Mucosa of rectum (tissue), 2 donors: ENCODE measurements around the gene LMLN.
"Not testable (repeated sequence)": the region's sequence is repeated elsewhere in the genome, so short reads cannot be mapped to it uniquely, and the experiment has no call there.

ENCODE experiments used
- H3K27ac ChIP-seq, 2 donors: one replicate each; pipeline ENCODE4 v1.7.0; 2013; ENCODE audit warnings: inconsistent platforms in 2 of 2, low read depth in 2 of 2, low read length in 2 of 2
- H3K27me3 ChIP-seq, 2 donors: one replicate each; pipeline ENCODE4 v1.7.0; 2013; ENCODE audit warnings: low read length in 2 of 2; ENCODE audit not compliant: control insufficient read depth in 2 of 2, insufficient read depth in 2 of 2
- H3K36me3 ChIP-seq, 2 donors: one replicate each; pipeline ENCODE4 v1.7.0; 2013; ENCODE audit warnings: low read length in 2 of 2; ENCODE audit not compliant: control insufficient read depth in 2 of 2, insufficient read depth in 2 of 2
- H3K4me1 ChIP-seq, 2 donors: one replicate each; pipeline ENCODE4 v1.7.0; 2013; ENCODE audit warnings: low read length in 2 of 2, mild to moderate bottlenecking in 1 of 2; ENCODE audit not compliant: control insufficient read depth in 2 of 2, insufficient read depth in 2 of 2
- H3K4me3 ChIP-seq, 2 donors: one replicate each; pipeline ENCODE4 v1.7.0; 2013; ENCODE audit warnings: low read length in 2 of 2
- H3K9ac ChIP-seq, 2 donors: one replicate each; pipeline ENCODE4 v1.7.0; 2013; ENCODE audit warnings: low read length in 2 of 2, low read depth in 1 of 2, mild to moderate bottlenecking in 1 of 2
- H3K9me3 ChIP-seq, 2 donors: one replicate each; pipeline ENCODE4 v1.7.0; 2013; ENCODE audit warnings: low read length in 2 of 2; ENCODE audit not compliant: control insufficient read depth in 2 of 2
- donor health status: healthy.
- donor health status: Normal muscosa, but diverticular disease.

The LMLN gene

DNA sequence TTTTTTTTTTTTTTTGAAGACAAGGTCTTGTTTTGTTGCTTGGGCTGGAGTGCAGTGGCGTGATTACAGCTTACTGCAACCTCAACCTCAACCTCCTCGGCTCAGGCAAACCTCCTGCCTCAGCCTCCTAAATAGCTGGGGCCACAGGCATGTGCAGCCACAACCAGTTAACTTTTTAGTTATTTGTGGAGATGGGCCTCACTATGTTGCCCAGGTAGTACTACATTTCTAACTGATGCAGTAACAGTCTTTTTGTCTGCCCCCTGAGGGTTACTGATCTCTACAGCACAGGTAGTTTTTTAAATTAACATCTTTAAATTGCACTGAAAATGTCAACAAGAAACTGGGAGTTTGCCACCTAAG, 3.4 kb upstream of the LMLN start:
- H3K4me1 ChIP-seq = peaks cover 11 to 20% of the 10 kb centered on the region in 2 donors
- no peaks in the 10 kb centered on the region for H3K9me3 ChIP-seq
- peak overlapping the region in 1 of 2 donors; percentile 14 for H3K9ac ChIP-seq
- H3K36me3 ChIP-seq = peaks cover 42 to 43% of the 10 kb centered on the region in 2 donors
- no peak overlapping the region for H3K4me3 ChIP-seq
- H3K27ac ChIP-seq = no peak overlapping the region
- H3K27me3 ChIP-seq = no peaks in the 10 kb centered on the region

GRCh38 chr3:197957790-197958133, 2.3 kb upstream of the LMLN start:
- no peak overlapping the region for H3K4me3 ChIP-seq
- peak overlapping the region; percentile 5 to 41 for H3K27ac ChIP-seq
- no peaks in the 10 kb centered on the region for H3K9me3 ChIP-seq
- peaks cover 38 to 39% of the 10 kb centered on the region in 2 donors for H3K36me3 ChIP-seq
- no peaks in the 10 kb centered on the region for H3K27me3 ChIP-seq
- peaks cover 9 to 19% of the 10 kb centered on the region in 2 donors for H3K4me1 ChIP-seq
- H3K9ac ChIP-seq = no peak overlapping the region

DNA sequence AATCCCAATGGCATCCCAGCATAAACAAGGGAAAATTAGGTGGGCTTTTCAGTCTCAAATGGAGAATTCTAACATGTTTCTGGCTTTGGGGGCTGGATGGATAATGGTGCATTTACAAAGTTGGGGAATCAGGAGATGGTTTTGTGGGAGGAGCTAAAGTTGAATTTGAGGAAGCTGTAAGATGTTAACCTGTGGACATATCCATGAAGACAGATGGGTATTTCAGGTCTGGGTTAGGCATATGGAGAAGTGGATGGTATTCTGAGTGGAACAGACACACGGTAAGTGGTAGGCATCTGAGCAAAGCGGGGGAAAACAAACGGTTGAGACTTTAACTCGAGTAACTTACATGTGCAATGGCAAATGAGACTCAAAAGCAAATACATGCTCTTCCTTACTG, 1.7 kb upstream of the LMLN start:
- Histone ChIP-seq H3K9me3 (no peaks in the 10 kb centered on the region), H3K4me3 (no peak overlapping the region), H3K4me1 (peaks cover 9 to 14% of the 10 kb centered on the region in 2 donors), H3K27me3 (no peaks in the 10 kb centered on the region), H3K27ac (no peak overlapping the region), H3K36me3 (peaks cover 33% of the 10 kb centered on the region in 2 donors), H3K9ac (no peak overlapping the region)

DNA sequence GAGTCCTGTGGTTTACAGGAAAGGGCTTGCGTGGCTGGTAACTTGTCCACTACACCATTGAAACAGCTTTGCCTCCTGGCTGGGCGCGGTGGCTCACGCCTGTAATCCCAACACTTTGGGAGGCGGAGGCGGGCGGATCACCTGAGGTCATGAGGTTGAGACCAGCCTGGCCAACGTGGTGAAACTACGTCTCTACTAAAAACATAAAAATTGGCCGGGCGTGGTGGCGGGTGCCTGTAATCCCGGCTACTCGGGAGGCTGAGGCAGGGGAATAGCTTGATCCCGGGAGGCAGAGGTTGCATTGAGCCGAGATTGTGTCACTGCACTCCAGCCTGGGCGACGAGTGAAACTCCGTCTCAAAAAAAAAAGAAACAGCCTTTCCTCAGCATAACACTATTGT, 1.2 kb upstream of the LMLN start:
- not testable (repeated sequence) for H3K4me3 ChIP-seq, H3K27me3 ChIP-seq, H3K27ac ChIP-seq, H3K9me3 ChIP-seq, H3K9ac ChIP-seq
- peaks cover 28% of the 10 kb centered on the region in 2 donors for H3K36me3 ChIP-seq
- H3K4me1 ChIP-seq = peaks cover 9 to 14% of the 10 kb centered on the region in 2 donors

DNA sequence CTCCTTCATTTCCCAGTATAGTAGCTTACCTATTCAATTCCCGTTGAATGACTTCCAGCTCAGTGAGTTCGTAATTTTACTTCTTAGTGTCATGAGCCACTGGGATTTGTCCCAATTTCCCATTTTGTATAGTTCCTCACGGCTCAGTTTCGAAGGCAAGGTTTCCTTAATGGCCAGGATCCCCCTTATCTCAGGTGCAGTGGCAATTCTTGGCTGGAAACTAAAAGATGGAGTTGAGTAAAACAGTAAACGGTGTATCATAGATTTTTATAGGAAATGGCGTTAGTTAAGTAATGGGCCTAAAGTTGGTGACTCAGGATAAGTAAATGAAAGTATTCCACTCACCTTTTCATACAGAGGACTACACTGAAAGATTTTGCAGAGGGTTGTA, 522 bp upstream of the LMLN start:
- no peaks in the 10 kb centered on the region for H3K9me3 ChIP-seq
- H3K9ac ChIP-seq = peak overlapping the region; percentile 1 to 74
- H3K36me3 ChIP-seq = peaks cover 21 to 23% of the 10 kb centered on the region in 2 donors
- H3K27me3 ChIP-seq = no peaks in the 10 kb centered on the region
- H3K4me3 ChIP-seq = peak overlapping the region; percentile 94 to 95
- H3K4me1 ChIP-seq = peaks cover 9 to 14% of the 10 kb centered on the region in 2 donors
- peak overlapping the region; percentile 65 to 76 for H3K27ac ChIP-seq

GRCh38 chr3:197960694-197961581, 921 bp downstream of the LMLN start:
- Histone ChIP-seq H3K36me3 (peaks cover 7 to 9% of the 10 kb centered on the region in 2 donors), H3K4me3 (peak overlapping the region; percentile 94 to 95), H3K4me1 (peaks cover 9 to 14% of the 10 kb centered on the region in 2 donors), H3K27ac (peak overlapping the region; percentile 69 to 76), H3K27me3 (no peaks in the 10 kb centered on the region), H3K9me3 (no peaks in the 10 kb centered on the region), H3K9ac (peak overlapping the region; percentile 74 to 89)

DNA sequence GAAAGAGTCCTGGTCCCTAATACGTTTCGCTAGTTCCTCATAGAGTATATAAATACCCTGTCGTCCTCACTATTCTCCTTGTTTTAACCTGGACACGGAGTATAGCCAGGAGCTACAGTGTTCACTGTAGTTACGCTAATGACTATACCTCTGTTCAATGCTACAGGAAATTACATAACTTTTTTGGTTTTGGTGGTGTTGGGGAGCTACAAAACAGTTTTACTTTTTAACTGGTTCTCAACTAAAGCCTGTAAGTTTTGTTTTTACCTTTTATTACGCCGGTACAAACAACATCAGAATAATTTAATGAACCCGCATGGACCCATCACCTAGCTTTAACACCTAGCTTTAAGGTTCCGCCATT, 1.5 kb downstream of the LMLN start:
- Histone ChIP-seq H3K36me3 (peaks cover under 1 to 4% of the 10 kb centered on the region in 2 donors), H3K4me1 (peaks cover 9 to 14% of the 10 kb centered on the region in 2 donors), H3K4me3 (no peak overlapping the region), H3K9ac (no peak overlapping the region), H3K27me3 (no peaks in the 10 kb centered on the region), H3K27ac (no peak overlapping the region), H3K9me3 (no peaks in the 10 kb centered on the region)

GRCh38 chr3:197963019-197963637, 3.1 kb downstream of the LMLN start:
- Histone ChIP-seq H3K4me1 (peaks cover 9 to 14% of the 10 kb centered on the region in 2 donors), H3K9ac (no peak overlapping the region), H3K9me3 (no peaks in the 10 kb centered on the region), H3K27me3 (no peaks in the 10 kb centered on the region), H3K36me3 (no peaks in the 10 kb centered on the region), H3K27ac (no peak overlapping the region), H3K4me3 (no peak overlapping the region)

DNA sequence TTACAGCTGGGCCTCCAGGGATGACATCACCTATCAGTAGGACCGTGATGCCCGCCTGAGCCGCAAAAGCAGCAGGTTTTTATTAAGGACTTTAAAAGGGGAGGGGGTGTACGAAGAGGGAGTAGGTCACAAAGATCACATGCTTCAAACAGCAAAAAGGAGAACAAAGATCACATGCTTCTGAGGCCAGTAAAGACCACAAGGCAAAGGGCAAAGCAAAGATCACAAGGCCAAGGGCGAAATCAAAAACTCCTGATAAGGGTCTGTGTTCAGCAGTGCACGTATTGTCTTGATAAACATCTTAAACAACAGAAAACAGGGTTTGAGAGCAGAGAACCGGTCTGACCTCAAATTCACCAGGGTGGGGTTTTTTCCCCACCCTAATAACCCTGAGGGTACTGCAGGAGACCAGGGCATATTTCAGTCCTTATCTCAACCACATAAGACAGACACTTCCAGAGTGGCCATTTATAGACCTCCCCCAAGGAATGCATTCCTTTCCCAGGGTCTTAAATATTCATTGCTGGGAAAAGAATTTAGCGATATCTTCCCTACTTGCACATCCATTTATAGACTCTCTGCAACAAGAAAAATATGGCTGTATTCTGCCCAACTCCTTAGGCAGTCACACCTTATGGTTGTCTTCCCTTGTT, 7.4 kb downstream of the LMLN start:
- not testable (repeated sequence) for H3K4me1 ChIP-seq, H3K9ac ChIP-seq, H3K27ac ChIP-seq, H3K27me3 ChIP-seq, H3K9me3 ChIP-seq, H3K36me3 ChIP-seq, H3K4me3 ChIP-seq

GRCh38 chr3:197970588-197970987, 10.6 kb downstream of the LMLN start:
- peaks cover 0 to 2% of the 10 kb centered on the region in 2 donors for H3K36me3 ChIP-seq
- no peaks in the 10 kb centered on the region for H3K27me3 ChIP-seq
- H3K27ac ChIP-seq = no peak overlapping the region
- H3K4me3 ChIP-seq = no peak overlapping the region
- H3K4me1 ChIP-seq = no peaks in the 10 kb centered on the region
- no peaks in the 10 kb centered on the region for H3K9me3 ChIP-seq
- H3K9ac ChIP-seq = no peak overlapping the region
